ENCODE measurements around the gene DACH2. TPM values are rescaled to one million over a fixed set of nuclear protein-coding genes. Genes with fewer than 3 reads are reported as not detected.

DACH2 gene
- total and polyA plus RNA-seq, 2 of the 4 experiments (the other 2 are of a cell fraction) = 2.8 to 3.8 TPM

GRCh38 chrX:86379209-86379608 is 231.0 kb downstream of the DACH2 start:
- BruUV-seq (replicated peaks) = no TSS peak

More at GRCh38 chrX:86379209-86379608, 231.0 kb downstream of the DACH2 start:
- no peak overlapping the region for H3K4me2 ChIP-seq (ENCODE audit: low read depth, low read length)
- POLR2A ChIA-PET (ENCODE audit: unreplicated experiment) = no interaction called here
- DNase-seq (no peak), ATAC-seq (ENCODE audit: low read depth) (no peak)
- H2BK20ac ChIP-seq (ENCODE audit: low read depth, low read length) = no peak overlapping the region
- H4K20me1 ChIP-seq (ENCODE audit: insufficient read depth, low read length) = no peaks in the 10 kb centered on the region
- intact Hi-C loops (cut with micrococcal nuclease) (no loop called here), in situ Hi-C loops (cut with MboI; ENCODE audit: low sequenced_read_pairs) (no loop called here), dilution Hi-C loops (cut with HindIII; ENCODE audit: low sequenced_read_pairs, unreplicated experiment) (no loop called here)
- H2AK5ac ChIP-seq (ENCODE audit: low read depth, low read length) = no peak overlapping the region
- no peaks in the 10 kb centered on the region for H3K4me1 ChIP-seq (ENCODE audit: control insufficient read depth, insufficient read depth, low read length)
- H2BK15ac ChIP-seq (ENCODE audit: low read depth, low read length) = no peak overlapping the region
- no peak overlapping the region for H2BK120ac ChIP-seq (ENCODE audit: low read depth, low read length)
- TF ChIP-seq USF2 (IDR thresholded peaks at IDR 0.05; ENCODE audit: low read depth, low read length) (no peak), FOS (IDR thresholded peaks at IDR 0.05; ENCODE audit: low read depth, low read length) (no peak), MAFK (IDR thresholded peaks at IDR 0.05; ENCODE audit: low read depth, low read length) (no peak), MAZ (IDR thresholded peaks at IDR 0.05; ENCODE audit: borderline replicate concordance, low read depth, low read length) (no peak), CEBPB (IDR thresholded peaks at IDR 0.05; ENCODE audit: low read depth, low read length) (no peak), POLR2A (IDR thresholded peaks at IDR 0.05; ENCODE audit: low read depth, low read length) (no peak), ELK1 (IDR thresholded peaks at IDR 0.05; ENCODE audit: borderline replicate concordance, low read depth, low read length) (no peak), NFE2L2 (IDR thresholded peaks at IDR 0.05; ENCODE audit: low read depth, low read length) (no peak), CHD1 (IDR thresholded peaks at IDR 0.05; ENCODE audit: low read depth, low read length) (no peak), BHLHE40 (IDR thresholded peaks at IDR 0.05; ENCODE audit: low read depth, low read length) (no peak), SMC3 (IDR thresholded peaks at IDR 0.05; ENCODE audit: low read depth, low read length) (no peak)
- no peak overlapping the region for H3K9ac ChIP-seq (ENCODE audit: low read depth, low read length)
- no peak overlapping the region for H3K23ac ChIP-seq (ENCODE audit: low read depth, low read length)
- no peaks in the 10 kb centered on the region for H3K36me3 ChIP-seq (ENCODE audit: control insufficient read depth, insufficient read depth, low read length)
- no peak overlapping the region for H2BK5ac ChIP-seq (ENCODE audit: low read depth, low read length, poor library complexity, severe bottlenecking)
- no peak overlapping the region for H2AFZ ChIP-seq (replicated peaks; ENCODE audit: low read length, poor library complexity)
- no peaks in the 10 kb centered on the region for H3K27me3 ChIP-seq (ENCODE audit: control insufficient read depth, insufficient read depth, low read length)
- CTCF ChIA-PET = no interaction called here
- H4K91ac ChIP-seq (ENCODE audit: insufficient read depth, low read depth, low read length) = no peak overlapping the region
- H3K4me3 ChIP-seq (ENCODE audit: insufficient read depth, low read depth, low read length) = no peak overlapping the region
- no peak overlapping the region for H4K8ac ChIP-seq (ENCODE audit: low read depth in 2 of 2, low read length in 2 of 2)
- H3K79me1 ChIP-seq (ENCODE audit: low read depth in 1 of 2, low read length in 2 of 2) = no peaks in the 10 kb centered on the region
- H3K9me3 ChIP-seq (ENCODE audit: control insufficient read depth, insufficient read depth, low read length) = no peaks in the 10 kb centered on the region
- no peak overlapping the region for H3K56ac ChIP-seq (ENCODE audit: extremely low read depth, insufficient read depth, low read length)
- H3K14ac ChIP-seq (replicated peaks; ENCODE audit: low read depth, low read length) = no peak overlapping the region
- H3K4ac ChIP-seq (ENCODE audit: low read depth, low read length) = no peak overlapping the region
- H3K27ac ChIP-seq (ENCODE audit: insufficient read depth, low read length) = no peak overlapping the region
- H4K5ac ChIP-seq (ENCODE audit: low read depth, low read length) = no peak overlapping the region
- no peaks in the 10 kb centered on the region for H3K9me1 ChIP-seq (ENCODE audit: insufficient read depth, low read length)
- no peak overlapping the region for H2AK9ac ChIP-seq (replicated peaks; ENCODE audit: low read depth, low read length, poor library complexity)
- H3K18ac ChIP-seq (ENCODE audit: low read depth, low read length) = no peak overlapping the region

Measured in IMR-90 (cell line).